Smooth muscle cell of the brain vasculature (primary cell): Measurements from ENCODE around the gene HNF1A.

ENCODE experiments used
- DNase-seq: peaks from one replicate; pipeline ENCODE4 v3.0.0-alpha.2; 2012; ENCODE audit warnings: low read depth, low spot score

The HNF1A gene

GRCh38 chr12:120959111-120959878 lies 19.0 kb upstream of the HNF1A start:
- DNase-seq, result no peak

- no peak for DNase-seq
Measured at GRCh38 chr12:120960657-120961056, 17.7 kb upstream of the HNF1A start.

- DNase-seq, result no peak
Measured at GRCh38 chr12:120961604-120962531, 16.5 kb upstream of the HNF1A start.

GRCh38 chr12:120962532-120963020 lies 15.8 kb upstream of the HNF1A start:
- no peak for DNase-seq

GRCh38 chr12:120964298-120964697 lies 14.0 kb upstream of the HNF1A start:
- DNase-seq, result no peak

GRCh38 chr12:120965534-120966091 lies 12.7 kb upstream of the HNF1A start:
- DNase-seq, result no peak

- no peak for DNase-seq
Measured at GRCh38 chr12:120970310-120970709, 8.0 kb upstream of the HNF1A start.

- peak; percentile 32 for DNase-seq
Measured at GRCh38 chr12:120971299-120972180, 6.8 kb upstream of the HNF1A start.

- DNase-seq, result no peak
Measured at GRCh38 chr12:120972870-120973543, 5.3 kb upstream of the HNF1A start.

GRCh38 chr12:120977531-120978295 lies 630 bp upstream of the HNF1A start:
- no peak for DNase-seq

- DNase-seq, result no peak
Measured at GRCh38 chr12:120979220-120979861, 998 bp downstream of the HNF1A start.

GRCh38 chr12:120979862-120980696 lies 1.7 kb downstream of the HNF1A start:
- DNase-seq, result no peak

GRCh38 chr12:120980800-120981368 lies 2.5 kb downstream of the HNF1A start:
- no peak for DNase-seq

GRCh38 chr12:120981407-120981941 lies 3.1 kb downstream of the HNF1A start:
- DNase-seq, result no peak

GRCh38 chr12:120982659-120983058 lies 4.3 kb downstream of the HNF1A start:
- DNase-seq, result no peak

GRCh38 chr12:120983759-120984158 lies 5.4 kb downstream of the HNF1A start:
- no peak for DNase-seq

GRCh38 chr12:120984351-120984898 lies 6.1 kb downstream of the HNF1A start:
- DNase-seq, result no peak
